ENCODE measurements around the gene HP.

- TF ChIP-seq, protein P1, sequence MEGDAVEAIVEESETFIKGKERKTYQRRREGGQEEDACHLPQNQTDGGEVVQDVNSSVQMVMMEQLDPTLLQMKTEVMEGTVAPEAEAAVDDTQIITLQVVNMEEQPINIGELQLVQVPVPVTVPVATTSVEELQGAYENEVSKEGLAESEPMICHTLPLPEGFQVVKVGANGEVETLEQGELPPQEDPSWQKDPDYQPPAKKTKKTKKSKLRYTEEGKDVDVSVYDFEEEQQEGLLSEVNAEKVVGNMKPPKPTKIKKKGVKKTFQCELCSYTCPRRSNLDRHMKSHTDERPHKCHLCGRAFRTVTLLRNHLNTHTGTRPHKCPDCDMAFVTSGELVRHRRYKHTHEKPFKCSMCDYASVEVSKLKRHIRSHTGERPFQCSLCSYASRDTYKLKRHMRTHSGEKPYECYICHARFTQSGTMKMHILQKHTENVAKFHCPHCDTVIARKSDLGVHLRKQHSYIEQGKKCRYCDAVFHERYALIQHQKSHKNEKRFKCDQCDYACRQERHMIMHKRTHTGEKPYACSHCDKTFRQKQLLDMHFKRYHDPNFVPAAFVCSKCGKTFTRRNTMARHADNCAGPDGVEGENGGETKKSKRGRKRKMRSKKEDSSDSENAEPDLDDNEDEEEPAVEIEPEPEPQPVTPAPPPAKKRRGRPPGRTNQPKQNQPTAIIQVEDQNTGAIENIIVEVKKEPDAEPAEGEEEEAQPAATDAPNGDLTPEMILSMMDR (IDR thresholded peaks at IDR 0.05; ENCODE audit: insufficient read depth, low read length): no peak
- TF ChIP-seq POLR2AphosphoS5 (IDR thresholded peaks at IDR 0.05; ENCODE audit: low read depth) (no peak), GABPA (IDR thresholded peaks at IDR 0.05; ENCODE audit: low read depth) (no peak), SPI1 (IDR thresholded peaks at IDR 0.05; ENCODE audit: borderline replicate concordance, low read depth) (no peak)
- TF ChIP-seq, protein P2, sequence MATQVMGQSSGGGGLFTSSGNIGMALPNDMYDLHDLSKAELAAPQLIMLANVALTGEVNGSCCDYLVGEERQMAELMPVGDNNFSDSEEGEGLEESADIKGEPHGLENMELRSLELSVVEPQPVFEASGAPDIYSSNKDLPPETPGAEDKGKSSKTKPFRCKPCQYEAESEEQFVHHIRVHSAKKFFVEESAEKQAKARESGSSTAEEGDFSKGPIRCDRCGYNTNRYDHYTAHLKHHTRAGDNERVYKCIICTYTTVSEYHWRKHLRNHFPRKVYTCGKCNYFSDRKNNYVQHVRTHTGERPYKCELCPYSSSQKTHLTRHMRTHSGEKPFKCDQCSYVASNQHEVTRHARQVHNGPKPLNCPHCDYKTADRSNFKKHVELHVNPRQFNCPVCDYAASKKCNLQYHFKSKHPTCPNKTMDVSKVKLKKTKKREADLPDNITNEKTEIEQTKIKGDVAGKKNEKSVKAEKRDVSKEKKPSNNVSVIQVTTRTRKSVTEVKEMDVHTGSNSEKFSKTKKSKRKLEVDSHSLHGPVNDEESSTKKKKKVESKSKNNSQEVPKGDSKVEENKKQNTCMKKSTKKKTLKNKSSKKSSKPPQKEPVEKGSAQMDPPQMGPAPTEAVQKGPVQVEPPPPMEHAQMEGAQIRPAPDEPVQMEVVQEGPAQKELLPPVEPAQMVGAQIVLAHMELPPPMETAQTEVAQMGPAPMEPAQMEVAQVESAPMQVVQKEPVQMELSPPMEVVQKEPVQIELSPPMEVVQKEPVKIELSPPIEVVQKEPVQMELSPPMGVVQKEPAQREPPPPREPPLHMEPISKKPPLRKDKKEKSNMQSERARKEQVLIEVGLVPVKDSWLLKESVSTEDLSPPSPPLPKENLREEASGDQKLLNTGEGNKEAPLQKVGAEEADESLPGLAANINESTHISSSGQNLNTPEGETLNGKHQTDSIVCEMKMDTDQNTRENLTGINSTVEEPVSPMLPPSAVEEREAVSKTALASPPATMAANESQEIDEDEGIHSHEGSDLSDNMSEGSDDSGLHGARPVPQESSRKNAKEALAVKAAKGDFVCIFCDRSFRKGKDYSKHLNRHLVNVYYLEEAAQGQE (IDR thresholded peaks at IDR 0.05; ENCODE audit: insufficient replicate concordance, low read depth): no peak
These were observed 30.1 kb downstream of the HP start for GRCh38 chr16:72084445-72084844.

Data from HL-60 (cell line).